ENCODE results near the gene EPS8L1.
A peak's percentile ranks its signal among the peaks of the same experiment; 100 is the strongest.
"Not testable (repeated sequence)": the region's sequence is repeated elsewhere in the genome, so short reads cannot be mapped to it uniquely, and the experiment has no call there.

EPS8L1 gene

GRCh38 chr19:55096061-55096701 is 20.5 kb downstream of the EPS8L1 start:
- DNase-seq: no peak

GRCh38 chr19:55097864-55098715 is 22.4 kb downstream of the EPS8L1 start:
- DNase-seq: peak; percentile 89 to 90

- peak in 1 of 2 donors; percentile 60 for DNase-seq
These were observed 23.3 kb downstream of the EPS8L1 start for GRCh38 chr19:55098716-55099556.

- DNase-seq: peak in 1 of 2 donors; percentile 43
These were observed 24.2 kb downstream of the EPS8L1 start for GRCh38 chr19:55099557-55100506.

- DNase-seq: no peak
These were observed 25.6 kb downstream of the EPS8L1 start for GRCh38 chr19:55101261-55101660.

- DNase-seq: no peak
These were observed 27.5 kb downstream of the EPS8L1 start for GRCh38 chr19:55103190-55103589.

- DNase-seq: no peak
These were observed 29.6 kb downstream of the EPS8L1 start for GRCh38 chr19:55105237-55105636.

GRCh38 chr19:55106591-55106990 is 30.9 kb downstream of the EPS8L1 start:
- DNase-seq: no peak

- not testable (repeated sequence) for DNase-seq
These were observed 31.6 kb downstream of the EPS8L1 start for GRCh38 chr19:55107252-55107651.

GRCh38 chr19:55109527-55110291 is 34.0 kb downstream of the EPS8L1 start:
- DNase-seq: no peak

- no peak for DNase-seq
These were observed 35.7 kb downstream of the EPS8L1 start for GRCh38 chr19:55111238-55111831.

GRCh38 chr19:55112246-55112776 is 36.6 kb downstream of the EPS8L1 start:
- DNase-seq: no peak

- no peak for DNase-seq
These were observed 37.3 kb downstream of the EPS8L1 start for GRCh38 chr19:55112777-55113569.

- no peak for DNase-seq
These were observed 37.9 kb downstream of the EPS8L1 start for GRCh38 chr19:55113570-55114039.

GRCh38 chr19:55114566-55115145 is 39.0 kb downstream of the EPS8L1 start:
- no peak for DNase-seq

- DNase-seq: no peak
These were observed 39.9 kb downstream of the EPS8L1 start for GRCh38 chr19:55115446-55116065.

- DNase-seq: peak; percentile 54 to 70
These were observed 40.7 kb downstream of the EPS8L1 start for GRCh38 chr19:55116232-55116858.
